LNCAP (cell line): ENCODE results near the gene PDE7B.

Experiments
- TF ChIP-seq, protein P1 (sequence below): fragments of 450-650 bp; IDR thresholded peaks from 2 replicates; pipeline ENCODE4 v1.5.1; 2017; ENCODE audit warnings: mild to moderate bottlenecking

The PDE7B gene

GRCh38 chr6:136117081-136117480 is 265.6 kb downstream of the PDE7B start:
- TF ChIP-seq, protein P1, sequence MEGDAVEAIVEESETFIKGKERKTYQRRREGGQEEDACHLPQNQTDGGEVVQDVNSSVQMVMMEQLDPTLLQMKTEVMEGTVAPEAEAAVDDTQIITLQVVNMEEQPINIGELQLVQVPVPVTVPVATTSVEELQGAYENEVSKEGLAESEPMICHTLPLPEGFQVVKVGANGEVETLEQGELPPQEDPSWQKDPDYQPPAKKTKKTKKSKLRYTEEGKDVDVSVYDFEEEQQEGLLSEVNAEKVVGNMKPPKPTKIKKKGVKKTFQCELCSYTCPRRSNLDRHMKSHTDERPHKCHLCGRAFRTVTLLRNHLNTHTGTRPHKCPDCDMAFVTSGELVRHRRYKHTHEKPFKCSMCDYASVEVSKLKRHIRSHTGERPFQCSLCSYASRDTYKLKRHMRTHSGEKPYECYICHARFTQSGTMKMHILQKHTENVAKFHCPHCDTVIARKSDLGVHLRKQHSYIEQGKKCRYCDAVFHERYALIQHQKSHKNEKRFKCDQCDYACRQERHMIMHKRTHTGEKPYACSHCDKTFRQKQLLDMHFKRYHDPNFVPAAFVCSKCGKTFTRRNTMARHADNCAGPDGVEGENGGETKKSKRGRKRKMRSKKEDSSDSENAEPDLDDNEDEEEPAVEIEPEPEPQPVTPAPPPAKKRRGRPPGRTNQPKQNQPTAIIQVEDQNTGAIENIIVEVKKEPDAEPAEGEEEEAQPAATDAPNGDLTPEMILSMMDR: no peak

DNA sequence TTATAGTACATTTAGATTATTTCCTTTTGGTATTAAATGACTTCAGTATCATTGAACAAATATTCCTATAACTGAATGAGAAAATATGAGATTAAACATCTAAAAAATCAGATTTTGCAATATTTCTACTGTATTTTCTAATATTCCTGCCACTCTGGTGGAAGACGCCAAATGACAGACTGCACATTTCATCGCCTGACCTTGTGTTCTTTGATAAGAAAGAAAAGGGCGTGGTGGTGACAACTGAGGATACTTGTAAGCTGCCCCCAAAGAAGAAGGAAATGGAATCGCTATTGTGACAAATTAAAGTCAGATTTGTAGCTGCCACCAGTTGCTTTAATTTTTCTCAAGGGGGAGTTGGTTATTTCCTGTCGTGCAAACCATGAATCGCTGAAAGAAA is 267.3 kb downstream of the PDE7B start:
- TF ChIP-seq, protein P1: no peak

- TF ChIP-seq, protein P1: no peak
Observed at GRCh38 chr6:136123468-136123867, 272.0 kb downstream of the PDE7B start.

DNA sequence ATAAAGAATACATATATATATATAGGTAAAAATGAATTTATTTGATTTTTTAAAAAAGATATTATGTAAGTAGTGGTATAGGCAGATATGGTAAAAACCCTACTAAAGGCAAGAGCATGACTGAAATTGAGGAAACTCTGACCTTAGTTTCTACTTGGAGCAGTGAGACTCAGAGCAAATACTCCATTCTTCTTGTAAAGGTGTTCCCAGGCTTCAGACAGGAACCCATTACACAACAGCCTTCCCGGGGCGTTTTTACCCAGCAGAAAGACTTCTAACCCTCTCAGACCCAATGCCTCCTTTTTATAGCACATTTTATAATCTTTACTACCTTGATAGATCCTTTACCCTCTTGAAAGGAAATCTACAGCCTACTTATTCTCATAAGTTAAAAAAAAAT is 274.1 kb downstream of the PDE7B start:
- TF ChIP-seq, protein P1: no peak

DNA sequence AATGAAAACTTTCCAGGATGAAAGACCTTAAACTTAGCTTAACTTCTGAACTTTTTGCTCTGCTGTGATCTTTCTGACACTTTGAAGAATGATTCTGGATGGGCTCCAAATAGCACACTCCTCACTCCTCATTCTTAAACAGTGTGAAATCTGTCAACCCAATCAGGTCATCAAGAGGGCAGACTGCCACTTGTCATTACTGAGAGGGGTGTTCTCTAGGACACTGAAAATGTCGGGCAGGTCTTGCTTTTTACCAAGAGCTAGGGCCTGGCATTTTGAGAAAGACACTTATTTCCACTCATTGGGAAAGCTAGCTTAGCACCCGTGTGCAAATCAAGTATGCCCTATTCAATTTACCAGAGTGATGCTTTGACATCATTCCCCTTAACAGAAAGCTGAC is 276.4 kb downstream of the PDE7B start:
- TF ChIP-seq, protein P1: no peak

DNA sequence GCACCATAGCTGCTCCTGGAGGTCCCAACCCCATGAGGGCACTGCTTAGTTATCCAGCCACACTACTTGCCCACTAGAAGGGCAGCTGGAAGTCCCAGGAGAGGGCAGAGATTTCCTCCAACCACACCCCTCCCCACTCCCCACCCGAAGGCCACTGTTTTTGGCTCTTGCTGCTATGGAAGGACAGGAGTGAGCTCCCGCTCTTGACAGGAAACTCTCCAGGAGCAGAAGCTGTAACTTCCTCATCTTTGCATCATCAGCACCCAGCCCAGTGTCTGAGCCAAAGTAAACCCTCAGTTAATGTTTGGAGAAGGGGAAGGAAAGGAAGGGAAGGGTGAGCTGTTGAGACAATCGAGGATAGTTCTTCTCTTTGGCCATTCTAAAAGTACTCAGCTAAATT is 277.9 kb downstream of the PDE7B start:
- TF ChIP-seq, protein P1: no peak

- TF ChIP-seq, protein P1: no peak
Observed at GRCh38 chr6:136134268-136134667, 282.8 kb downstream of the PDE7B start.

- TF ChIP-seq, protein P1: no peak
Observed at GRCh38 chr6:136134751-136135150, 283.2 kb downstream of the PDE7B start.
